ENCODE data around the gene OR6B1. TPM values are rescaled to one million over a fixed set of nuclear protein-coding genes. Genes with fewer than 3 reads are reported as not detected.

The OR6B1 gene
- total and polyA plus RNA-seq, 2 of the 8 experiments (the other 6 are each of a cell fraction or from before 2014, with no cell fraction given): not detected

DNA sequence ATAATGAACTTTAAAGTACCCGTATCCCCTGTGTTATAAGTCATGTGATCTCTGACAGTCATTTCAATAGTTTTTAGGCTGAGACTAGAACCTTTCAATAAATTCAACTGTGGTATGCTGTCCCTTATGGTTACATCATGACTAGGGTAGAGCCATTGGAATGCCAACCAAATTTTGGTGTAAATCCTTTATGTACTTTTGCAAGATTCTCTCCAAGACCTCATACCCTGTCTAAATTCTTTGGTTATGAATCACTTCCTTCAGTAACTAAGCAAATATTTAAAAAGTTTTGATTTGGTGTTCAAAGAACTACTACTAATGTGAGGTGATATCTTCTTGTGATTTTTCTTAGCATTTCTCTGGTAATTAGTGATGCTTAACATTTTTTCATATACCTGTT, 20.8 kb upstream of the OR6B1 start:
- ChIA-PET CTCF (ENCODE audit: partially characterized antibody) (no interaction called here), POLR2A (ENCODE audit: partially characterized antibody) (no interaction called here)
- Histone ChIP-seq H2BK12ac (ENCODE audit: low read depth, low read length) (no peak overlapping the region), H4K8ac (ENCODE audit: extremely low read depth, insufficient read depth, low read length) (no peak overlapping the region), H3K56ac (replicated peaks; ENCODE audit: insufficient read length, low read depth, low read length) (no peak overlapping the region), H2AFZ (ENCODE audit: low read length) (no peak overlapping the region), H2AK5ac (ENCODE audit: low read depth, low read length) (no peak overlapping the region), H3K4me3 (ENCODE audit: extremely low read depth in 1 of 4, insufficient read depth in 2 of 4, low read depth in 3 of 4, low read length in 4 of 4) (no peak overlapping the region), H2BK15ac (ENCODE audit: low read length) (no peak overlapping the region), H3K4ac (replicated peaks; ENCODE audit: insufficient read length, low read depth, low read length) (no peak overlapping the region), H3K23ac (ENCODE audit: insufficient read length) (no peak overlapping the region), H3K4me2 (ENCODE audit: insufficient read depth in 1 of 2, low read depth in 2 of 2, low read length in 2 of 2) (no peak overlapping the region), H3K4me1 (replicated peaks in 1 of 4; ENCODE audit: control insufficient read depth in 3 of 4, insufficient read depth in 4 of 4, low read length in 3 of 4) (no peaks in the 10 kb centered on the region), H3K14ac (ENCODE audit: insufficient read length) (no peak overlapping the region), H3K18ac (ENCODE audit: extremely low read depth, low read length) (no peak overlapping the region), H3K27ac (ENCODE audit: low read depth, low read length) (no peak overlapping the region), H3K79me1 (ENCODE audit: low read depth, low read length) (no peaks in the 10 kb centered on the region), H2BK20ac (ENCODE audit: low read length) (no peak overlapping the region), H3K79me2 (ENCODE audit: control insufficient read depth in 1 of 2, insufficient read depth in 2 of 2, low read length in 2 of 2) (no peaks in the 10 kb centered on the region), H4K91ac (replicated peaks; ENCODE audit: insufficient read length, low read length) (no peak overlapping the region), H4K5ac (ENCODE audit: insufficient read length, low read depth, low read length) (no peak overlapping the region), H2BK120ac (replicated peaks; ENCODE audit: low read depth, low read length) (no peak overlapping the region), H3K9me3 (ENCODE audit: insufficient read depth in 2 of 2, low read depth in 1 of 2, low read length in 1 of 2) (no peaks in the 10 kb centered on the region; a peak in 1 of 4 replicates), H3K36me3 (ENCODE audit: control insufficient read depth in 2 of 4, insufficient read depth in 4 of 4, low read length in 3 of 4) (no peaks in the 10 kb centered on the region), H3K23me2 (ENCODE audit: low read depth, low read length) (no peaks in the 10 kb centered on the region), H3K9ac (replicated peaks in 1 of 4; ENCODE audit: extremely low read depth in 1 of 4, low read depth in 3 of 4, low read length in 3 of 4) (no peak overlapping the region), H2BK5ac (ENCODE audit: low read depth, low read length) (no peak overlapping the region), H3K27me3 (replicated peaks in 1 of 4; ENCODE audit: control insufficient read depth in 3 of 4, extremely low read depth in 1 of 4, insufficient read depth in 3 of 4, low read length in 3 of 4) (no peaks in the 10 kb centered on the region), H4K20me1 (replicated peaks in 1 of 2; ENCODE audit: control insufficient read depth in 1 of 2, insufficient read depth in 2 of 2, low read length in 2 of 2) (no peaks in the 10 kb centered on the region)
- 88% methylated on average over 1 of the region's 1 CpG; no CpG with 5 or more reads in 1 of the 2 experiments for WGBS, 2 experiments (ENCODE audit: extremely low coverage in 1 of 2, insufficient coverage in 1 of 2, insufficient read length in 1 of 2, insufficient replicate concordance in 2 of 2, low coverage in 1 of 2, low lambda C conversion rate in 2 of 2, missing lambda C conversion rate in 1 of 2)
- FAIRE-seq (no peak), DNase-seq (ENCODE audit: low read depth in 1 of 2, low spot score in 2 of 2) (no peak)
- TF ChIP-seq TBP (IDR thresholded peaks at IDR 0.05; ENCODE audit: low read depth, low read length): no peak
- no peak for TF ChIP-seq NRF1 (IDR thresholded peaks at IDR 0.05; ENCODE audit: low read depth, low read length)
- no peak for TF ChIP-seq CHD2 (IDR thresholded peaks at IDR 0.05; ENCODE audit: low read length)
- no peak for TF ChIP-seq HDAC2 (IDR thresholded peaks at IDR 0.05; ENCODE audit: borderline replicate concordance in 1 of 2, low read depth in 2 of 2, low read length in 2 of 2)
- no peak for TF ChIP-seq SUZ12 (IDR thresholded peaks at IDR 0.05; ENCODE audit: low read length)
- no peak for TF ChIP-seq POU5F1 (IDR thresholded peaks at IDR 0.05; ENCODE audit: low read depth, low read length)
- TF ChIP-seq, protein P1, sequence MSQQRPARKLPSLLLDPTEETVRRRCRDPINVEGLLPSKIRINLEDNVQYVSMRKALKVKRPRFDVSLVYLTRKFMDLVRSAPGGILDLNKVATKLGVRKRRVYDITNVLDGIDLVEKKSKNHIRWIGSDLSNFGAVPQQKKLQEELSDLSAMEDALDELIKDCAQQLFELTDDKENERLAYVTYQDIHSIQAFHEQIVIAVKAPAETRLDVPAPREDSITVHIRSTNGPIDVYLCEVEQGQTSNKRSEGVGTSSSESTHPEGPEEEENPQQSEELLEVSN (IDR thresholded peaks at IDR 0.05): no peak
- TF ChIP-seq BACH1 (IDR thresholded peaks at IDR 0.05; ENCODE audit: low read length): no peak
- TF ChIP-seq GABPA (IDR thresholded peaks at IDR 0.05; ENCODE audit: borderline replicate concordance, insufficient read depth, low read length): no peak
- no peak for TF ChIP-seq CREB1 (IDR thresholded peaks at IDR 0.05)

All from H1 (cell line).